Keratinocyte (primary cell): ENCODE data around the gene SYS1. TPM values are rescaled to one million over a fixed set of nuclear protein-coding genes. Genes with fewer than 3 reads are reported as not detected.
A peak's percentile ranks its signal among the peaks of the same experiment; 100 is the strongest.

ENCODE experiments used
- DNase-seq: peaks from one replicate; pipeline ENCODE4 v3.0.0-alpha.2; 2011; ENCODE audit warnings: low read depth, missing footprints, low spot score
- FAIRE-seq: peaks from 2 replicates; lab custom pipeline; 2011; peaks lifted over from hg19 to GRCh38; lab: Jason Lieb, UNC
- H2AFZ ChIP-seq: 2 replicates; pipeline ENCODE4 v1.6.0; 2012; ENCODE audit warnings: low read length, control low read depth, inconsistent platforms; ENCODE audit not compliant: control insufficient read depth
- H3K27ac ChIP-seq: 2 replicates; pipeline ENCODE4 v1.5.1; 2011; ENCODE audit warnings: low read length; ENCODE audit not compliant: control insufficient read depth, insufficient read depth
- H3K27me3 ChIP-seq: 3 replicates; pipeline ENCODE4 v1.6.0; 2011; ENCODE audit warnings: low read length; ENCODE audit not compliant: control insufficient read depth, insufficient read depth; ENCODE audit errors: extremely low read depth
- H3K36me3 ChIP-seq, 2 experiments: 2 replicates in 1 of 2; 3 replicates in 1 of 2; pipeline ENCODE4 v1.5.1; 2011; ENCODE audit warnings: low read length in 2 of 2, mild to moderate bottlenecking in 1 of 2; ENCODE audit not compliant: control insufficient read depth in 2 of 2, insufficient read depth in 2 of 2; ENCODE audit errors: extremely low read depth in 1 of 2
- H3K4me1 ChIP-seq: 3 replicates; pipeline ENCODE4 v1.5.1; 2011; ENCODE audit warnings: low read length; ENCODE audit not compliant: control insufficient read depth, insufficient read depth; ENCODE audit errors: extremely low read depth
- H3K4me2 ChIP-seq: 3 replicates; pipeline ENCODE4 v1.6.0; 2011; ENCODE audit warnings: low read depth, low read length; ENCODE audit not compliant: control insufficient read depth, insufficient read depth; ENCODE audit errors: extremely low read depth
- H3K4me3 ChIP-seq, 3 experiments: fragments of 200-600 bp in 1 of 3; sonication (generic) in 1 of 3; 2 replicates in 2 of 3; 3 replicates in 1 of 3; pipeline ENCODE4 v1.5.1; 2011 to 2016; ENCODE audit warnings: low read length in 3 of 3, mild to moderate bottlenecking in 3 of 3, control low read depth in 2 of 3, inconsistent platforms in 1 of 3, low read depth in 1 of 3, mixed read lengths in 1 of 3, mixed run types in 1 of 3, moderate library complexity in 1 of 3; ENCODE audit not compliant: control insufficient read depth in 2 of 3, insufficient read depth in 2 of 3; ENCODE audit errors: extremely low read depth in 1 of 3
- H3K79me2 ChIP-seq: 2 replicates; pipeline ENCODE4 v1.6.0; 2012; ENCODE audit warnings: low read length; ENCODE audit not compliant: control insufficient read depth, insufficient read depth
- H3K9ac ChIP-seq: 3 replicates; pipeline ENCODE4 v1.6.0; 2011; ENCODE audit warnings: low read length; ENCODE audit not compliant: control insufficient read depth, insufficient read depth; ENCODE audit errors: extremely low read depth
- H3K9me1 ChIP-seq: 3 replicates; pipeline ENCODE4 v1.6.0; 2011; ENCODE audit warnings: low read length; ENCODE audit not compliant: control insufficient read depth, insufficient read depth; ENCODE audit errors: extremely low read depth
- H3K9me3 ChIP-seq: 2 replicates; pipeline ENCODE4 v1.5.1; 2012; ENCODE audit warnings: low read depth, low read length; ENCODE audit not compliant: control insufficient read depth
- H4K20me1 ChIP-seq: 3 replicates; pipeline ENCODE4 v1.6.0; 2011; ENCODE audit warnings: low read length; ENCODE audit not compliant: control insufficient read depth, insufficient read depth; ENCODE audit errors: extremely low read depth
- EZH2 ChIP-seq: IDR thresholded peaks from one replicate; pipeline ENCODE4 v1.6.1; 2012; ENCODE audit warnings: inconsistent platforms, mild to moderate bottlenecking, low read length, moderate library complexity
- dilution Hi-C: fragments of 300-500 bp; cut with MboI; formaldehyde crosslinking; loops from one replicate; pipeline ENCODE4 v1.7.0; 2020; ENCODE audit warnings: low sequenced_read_pairs; ENCODE audit not compliant: extremely low pct_ligation_motif_present
- polyA plus RNA-seq, 5 experiments: library from polyadenylated mRNA; depleted of rRNA in 3 of 5; stranded (reverse) in 3 of 5; stranded (forward) in 1 of 5; unstranded in 1 of 5; fragments of >200 nt; gene quantifications; 1 replicate in 1 of 5; 2 replicates in 3 of 5; 3 replicates in 1 of 5; pipeline versions ENCODE4 v1.2.1 to v1.2.3, GENCODE V29; 2011 to 2012; ENCODE audit warnings: missing spikeins in 2 of 5, low read depth in 1 of 5, low replicate concordance in 1 of 5
- TF ChIP-seq, protein P1 (sequence below), 3 experiments: IDR thresholded peaks in 1 of 3; conservative IDR thresholded peaks in 1 of 3; optimal IDR thresholded peaks in 1 of 3; 2 replicates in 2 of 3; 3 replicates in 1 of 3; pipeline versions ENCODE3 to v1.5.1; 2011; ENCODE audit warnings: low read length in 3 of 3, mild to moderate bottlenecking in 3 of 3, moderate library complexity in 2 of 3, control low read depth in 1 of 3, inconsistent platforms in 1 of 3; ENCODE audit not compliant: insufficient read depth in 2 of 3; ENCODE audit errors: extremely low read depth in 1 of 3

SYS1 gene
- polyA plus RNA-seq, 1 donor (not counting 4 experiments of a cell fraction or from before 2014, with no cell fraction given), result 16.8 TPM

DNA sequence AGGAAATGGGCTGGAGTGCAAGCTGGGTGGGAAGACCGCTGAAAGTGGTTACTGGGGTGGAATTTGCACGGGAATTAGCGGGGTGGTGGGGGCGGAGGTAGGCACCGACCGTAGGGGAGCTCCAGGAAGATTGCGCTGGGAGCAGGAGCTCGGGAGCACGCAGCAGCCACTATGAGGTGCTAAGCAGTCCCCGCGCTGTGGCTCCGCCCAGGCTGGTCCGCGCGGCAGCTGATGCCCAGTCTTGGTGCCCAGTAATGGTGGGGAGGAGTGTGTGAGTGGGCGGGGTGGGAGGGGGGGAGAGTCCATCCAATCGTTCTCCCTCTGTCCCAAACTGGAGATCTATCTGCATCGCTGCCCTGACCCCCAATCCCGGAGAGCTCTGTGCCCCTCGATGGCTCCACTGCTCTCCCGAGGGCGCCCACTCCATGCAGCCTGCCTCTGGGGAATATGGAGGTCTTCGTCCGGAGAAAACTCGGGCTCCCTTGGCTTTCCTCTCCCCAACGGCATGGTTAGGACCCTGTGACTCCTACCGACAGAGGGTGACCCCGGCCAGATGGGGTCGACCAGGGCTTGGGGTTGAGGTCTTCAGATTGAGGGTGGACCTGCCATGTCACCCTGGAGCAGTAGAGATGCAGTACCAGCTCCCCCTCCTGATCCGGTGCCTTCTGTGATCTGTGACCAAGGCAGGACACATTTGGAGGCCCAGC is 9.8 kb downstream of the SYS1 start:
- TF ChIP-seq, protein P1, sequence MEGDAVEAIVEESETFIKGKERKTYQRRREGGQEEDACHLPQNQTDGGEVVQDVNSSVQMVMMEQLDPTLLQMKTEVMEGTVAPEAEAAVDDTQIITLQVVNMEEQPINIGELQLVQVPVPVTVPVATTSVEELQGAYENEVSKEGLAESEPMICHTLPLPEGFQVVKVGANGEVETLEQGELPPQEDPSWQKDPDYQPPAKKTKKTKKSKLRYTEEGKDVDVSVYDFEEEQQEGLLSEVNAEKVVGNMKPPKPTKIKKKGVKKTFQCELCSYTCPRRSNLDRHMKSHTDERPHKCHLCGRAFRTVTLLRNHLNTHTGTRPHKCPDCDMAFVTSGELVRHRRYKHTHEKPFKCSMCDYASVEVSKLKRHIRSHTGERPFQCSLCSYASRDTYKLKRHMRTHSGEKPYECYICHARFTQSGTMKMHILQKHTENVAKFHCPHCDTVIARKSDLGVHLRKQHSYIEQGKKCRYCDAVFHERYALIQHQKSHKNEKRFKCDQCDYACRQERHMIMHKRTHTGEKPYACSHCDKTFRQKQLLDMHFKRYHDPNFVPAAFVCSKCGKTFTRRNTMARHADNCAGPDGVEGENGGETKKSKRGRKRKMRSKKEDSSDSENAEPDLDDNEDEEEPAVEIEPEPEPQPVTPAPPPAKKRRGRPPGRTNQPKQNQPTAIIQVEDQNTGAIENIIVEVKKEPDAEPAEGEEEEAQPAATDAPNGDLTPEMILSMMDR (optimal IDR thresholded peaks at IDR 0.05 in 1 of 3, IDR thresholded peaks at IDR 0.05 in 1 of 3, conservative IDR thresholded peaks at IDR 0.05 in 1 of 3; ENCODE audit: extremely low read depth in 1 of 3, insufficient read depth in 2 of 3, low read length in 3 of 3), result no peak
- no peak for TF ChIP-seq EZH2
- FAIRE-seq (no peak), DNase-seq (no peak)
- H2AFZ ChIP-seq, result peak overlapping the region; percentile 92
- no peaks in the 10 kb centered on the region for H3K79me2 ChIP-seq
- no peaks in the 10 kb centered on the region for H4K20me1 ChIP-seq
- dilution Hi-C loops, result no loop called here
- H3K4me1 ChIP-seq, result peaks cover 5% of the 10 kb centered on the region
- H3K27me3 ChIP-seq, result no peaks in the 10 kb centered on the region
- H3K9ac ChIP-seq, result peak overlapping the region; percentile 52
- H3K27ac ChIP-seq, result no peak overlapping the region
- no peaks in the 10 kb centered on the region for H3K9me1 ChIP-seq
- peak overlapping the region; percentile 92 for H3K4me2 ChIP-seq
- peaks cover 0 to 5% of the 10 kb centered on the region in 2 experiments for H3K36me3 ChIP-seq
- H3K9me3 ChIP-seq, result no peaks in the 10 kb centered on the region
- H3K4me3 ChIP-seq, result peak overlapping the region in 2 of 3 experiments; percentile 70 to 73

DNA sequence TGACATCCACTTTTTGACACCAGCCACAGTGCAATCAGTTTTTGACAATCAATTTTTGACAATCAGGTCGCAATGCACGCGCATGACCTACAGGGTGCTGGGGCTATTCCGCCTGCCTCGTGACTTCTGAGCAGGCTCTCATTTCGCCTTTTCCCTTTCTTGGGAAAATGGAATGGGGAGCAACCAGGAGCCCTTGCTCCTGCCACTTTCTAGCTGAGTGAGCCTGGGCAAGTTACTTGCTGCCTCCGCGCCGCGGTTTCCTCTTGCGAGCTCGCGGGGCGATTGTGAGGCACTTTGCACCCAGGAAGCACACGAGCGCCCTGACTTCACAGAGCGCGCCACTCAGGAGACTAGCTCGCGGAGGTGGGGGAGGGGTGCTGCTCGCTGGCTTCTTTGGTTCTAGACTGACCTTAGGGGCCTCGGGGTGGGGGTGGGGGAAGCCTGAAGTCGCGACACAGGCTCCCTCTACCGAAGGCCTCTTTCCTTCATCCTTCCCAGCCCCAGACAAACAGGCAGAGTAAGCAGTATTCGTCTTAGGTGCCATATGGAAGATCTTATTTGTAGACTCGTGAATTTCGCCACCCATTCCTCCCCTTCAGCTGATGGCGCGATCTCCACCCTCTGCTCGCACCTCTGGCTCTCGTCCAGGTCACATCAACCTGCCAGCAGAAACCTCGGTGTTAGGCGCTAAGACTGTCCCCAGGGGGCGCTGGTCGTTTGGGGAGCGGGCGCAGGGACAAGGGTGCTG is 10.6 kb downstream of the SYS1 start:
- Histone ChIP-seq H3K9me1 (no peaks in the 10 kb centered on the region), H3K4me3 (peak overlapping the region; percentile 37 to 73 (median 70)), H3K9ac (peak overlapping the region; percentile 52), H3K36me3 (peaks cover 0 to 3% of the 10 kb centered on the region in 2 experiments), H3K27ac (peak overlapping the region; percentile 34), H3K4me1 (peaks cover 5% of the 10 kb centered on the region), H2AFZ (peak overlapping the region; percentile 92), H4K20me1 (no peaks in the 10 kb centered on the region), H3K79me2 (no peaks in the 10 kb centered on the region), H3K27me3 (no peaks in the 10 kb centered on the region), H3K4me2 (peak overlapping the region; percentile 92), H3K9me3 (no peaks in the 10 kb centered on the region)
- dilution Hi-C loops, result no loop called here
- FAIRE-seq (peak; percentile 44), DNase-seq (no peak)
- no peak for TF ChIP-seq EZH2
- TF ChIP-seq, protein P1 (optimal IDR thresholded peaks at IDR 0.05 in 1 of 3, IDR thresholded peaks at IDR 0.05 in 1 of 3, conservative IDR thresholded peaks at IDR 0.05 in 1 of 3; ENCODE audit: extremely low read depth in 1 of 3, insufficient read depth in 2 of 3, low read length in 3 of 3), result peak; percentile 91 to 97 (median 95)
